Measurements from ENCODE around the gene POLA1.

- TF ChIP-seq CTCF (IDR thresholded peaks at IDR 0.05), result no peak
- no peak for TF ChIP-seq POLR2A (IDR thresholded peaks at IDR 0.05)
These were observed 83.9 kb downstream of the POLA1 start for GRCh38 chrX:24777660-24778059.

Data from thyroid gland (tissue), 4 donors.